HG03196 (cell line): ENCODE results near the gene SELENOI.
"Not testable (repeated sequence)": the region's sequence is repeated elsewhere in the genome, so short reads cannot be mapped to it uniquely, and the experiment has no call there.

Experiments used
- ATAC-seq: cut with Tn5 transposase; IDR thresholded peaks from one replicate; pipeline ENCODE4 v1.9.1; 2021; ENCODE audit not compliant: unreplicated experiment

Gene SELENOI

GRCh38 chr2:26326514-26326913, 19.4 kb upstream of the SELENOI start:
- ATAC-seq: no peak

GRCh38 chr2:26327291-26328272, 18.4 kb upstream of the SELENOI start:
- no peak for ATAC-seq

- ATAC-seq: not testable (repeated sequence)
These were observed 16.9 kb upstream of the SELENOI start for GRCh38 chr2:26329083-26329482.

GRCh38 chr2:26330114-26330549, 15.8 kb upstream of the SELENOI start:
- no peak for ATAC-seq

- ATAC-seq: no peak
These were observed 15.3 kb upstream of the SELENOI start for GRCh38 chr2:26330604-26331003.

GRCh38 chr2:26331321-26331720, 14.6 kb upstream of the SELENOI start:
- not testable (repeated sequence) for ATAC-seq

- no peak for ATAC-seq
These were observed 12.7 kb upstream of the SELENOI start for GRCh38 chr2:26333293-26333692.

GRCh38 chr2:26335231-26335630, 10.7 kb upstream of the SELENOI start:
- no peak for ATAC-seq

- ATAC-seq: no peak
These were observed 9.2 kb upstream of the SELENOI start for GRCh38 chr2:26336719-26337118.

- no peak for ATAC-seq
These were observed 8.6 kb upstream of the SELENOI start for GRCh38 chr2:26337298-26337697.

GRCh38 chr2:26340831-26341230, 5.1 kb upstream of the SELENOI start:
- no peak for ATAC-seq

- ATAC-seq: no peak
These were observed 1.2 kb upstream of the SELENOI start for GRCh38 chr2:26344581-26345282.

- ATAC-seq: no peak
These were observed 729 bp upstream of the SELENOI start for GRCh38 chr2:26345283-26345544.

GRCh38 chr2:26346454-26347053, 611 bp downstream of the SELENOI start, which contains the start of gene ADGRF3:
TSS of gene ADGRF3 (minus strand) at chr2:26346789. CDS start at chr2:26346234, 555 bp downstream.
- ATAC-seq: no peak

GRCh38 chr2:26347286-26347865, 1.4 kb downstream of the SELENOI start:
- ATAC-seq: no peak

GRCh38 chr2:26349690-26350089, 3.7 kb downstream of the SELENOI start:
- ATAC-seq: no peak

- ATAC-seq: no peak
These were observed 5.6 kb downstream of the SELENOI start for GRCh38 chr2:26351375-26352090.

GRCh38 chr2:26352892-26353291, 6.9 kb downstream of the SELENOI start:
- no peak for ATAC-seq

GRCh38 chr2:26354469-26354868, 8.5 kb downstream of the SELENOI start:
- ATAC-seq: not testable (repeated sequence)
